Esophagus squamous epithelium (tissue), 4 donors: ENCODE measurements around the gene FCRL2.

Experiments
- CTCF ChIP-seq, 6 experiments: fragments of 450-650 bp in 4 of 6; fragments of 200-600 bp in 2 of 6; sonication (generic) in 2 of 6; IDR thresholded peaks; one replicate each; pipeline ENCODE4 v1.5.1; 2016 to 2019; ENCODE audit warnings: antibody characterized with exemption in 6 of 6, mild to moderate bottlenecking in 4 of 6, moderate library complexity in 4 of 6
- POLR2A ChIP-seq, 4 donors: fragments of 450-650 bp; IDR thresholded peaks; one replicate each; pipeline ENCODE4 v1.6.1; 2017; ENCODE audit warnings: antibody characterized with exemption in 4 of 4, mild to moderate bottlenecking in 4 of 4, moderate library complexity in 3 of 4

DNA sequence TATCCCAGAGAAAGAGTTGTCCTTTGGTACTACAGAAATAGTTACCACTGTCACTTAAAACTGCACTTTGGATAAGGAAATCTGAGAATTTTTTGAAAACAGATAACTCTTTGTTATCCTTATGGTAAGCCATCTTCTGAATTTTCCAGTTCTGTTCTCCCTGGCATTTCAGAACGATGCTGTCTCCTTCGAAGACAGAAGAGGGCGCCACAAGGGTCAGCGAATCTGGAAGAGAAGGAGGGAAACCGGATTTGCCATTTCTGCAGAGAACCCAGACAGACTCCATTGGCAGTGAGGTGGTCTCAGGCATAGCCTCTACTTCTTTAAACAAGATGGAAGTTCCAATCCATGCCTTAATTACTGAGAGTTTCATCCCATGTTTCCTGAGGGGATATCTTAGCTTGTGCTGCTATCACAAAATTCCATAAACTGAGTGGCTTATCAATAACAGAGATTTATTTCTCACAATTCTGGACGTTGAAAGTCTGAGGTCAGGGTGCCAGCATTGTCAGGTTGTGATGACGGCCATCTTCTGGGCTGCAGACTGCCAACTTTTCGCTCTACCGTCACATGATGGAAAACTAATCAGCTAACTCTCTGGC, 6.4 kb downstream of the FCRL2 start:
- TF ChIP-seq POLR2A (IDR thresholded peaks at IDR 0.05), result no peak
- TF ChIP-seq CTCF (IDR thresholded peaks at IDR 0.05), result no peak
